HG03025 (cell line): ENCODE measurements around the gene NVL.
"Not testable (repeated sequence)": the region's sequence is repeated elsewhere in the genome, so short reads cannot be mapped to it uniquely, and the experiment has no call there.

Experiments used
- ATAC-seq: cut with Tn5 transposase; IDR thresholded peaks from one replicate; pipeline ENCODE4 v1.9.1; 2021; ENCODE audit warnings: mild to moderate bottlenecking, moderate library complexity; ENCODE audit not compliant: unreplicated experiment, low FRiP score

The NVL gene

GRCh38 chr1:224329842-224330753, at the start of gene NVL:
Gene NVL (minus strand): TSS chr1:224330172. CDS start chr1:224330127, 45 bp downstream.
- ATAC-seq = peak; percentile 83

GRCh38 chr1:224378855-224379631, 49.1 kb upstream of the NVL start:
- no peak for ATAC-seq

GRCh38 chr1:224377676-224378006, 47.7 kb upstream of the NVL start:
- no peak for ATAC-seq

GRCh38 chr1:224375059-224375458, 45.1 kb upstream of the NVL start:
- no peak for ATAC-seq

GRCh38 chr1:224373008-224373590, 43.1 kb upstream of the NVL start:
- ATAC-seq = no peak

- no peak for ATAC-seq
Observed at GRCh38 chr1:224368409-224368808, 38.4 kb upstream of the NVL start.

- no peak for ATAC-seq
Observed at GRCh38 chr1:224359207-224359606, 29.2 kb upstream of the NVL start.

- no peak for ATAC-seq
Observed at GRCh38 chr1:224358237-224358636, 28.3 kb upstream of the NVL start.

- ATAC-seq = no peak
Observed at GRCh38 chr1:224357626-224358124, 27.7 kb upstream of the NVL start.

- ATAC-seq = peak; percentile 96
Observed at GRCh38 chr1:224356685-224357625, 27.0 kb upstream of the NVL start, which contains the start of gene CNIH4. Gene CNIH4 (plus strand): TSS chr1:224356879. CDS start chr1:224356925, 46 bp downstream.

- no peak for ATAC-seq
Observed at GRCh38 chr1:224353975-224354925, 24.3 kb upstream of the NVL start.

- ATAC-seq = not testable (repeated sequence)
Observed at GRCh38 chr1:224352436-224353085, 22.6 kb upstream of the NVL start.

GRCh38 chr1:224349716-224350115, 19.7 kb upstream of the NVL start:
- ATAC-seq = not testable (repeated sequence)

- ATAC-seq = no peak
Observed at GRCh38 chr1:224348137-224348536, 18.2 kb upstream of the NVL start.

GRCh38 chr1:224343679-224344078, 13.7 kb upstream of the NVL start:
- ATAC-seq = no peak

- not testable (repeated sequence) for ATAC-seq
Observed at GRCh38 chr1:224340453-224341384, 10.7 kb upstream of the NVL start.

- ATAC-seq = no peak
Observed at GRCh38 chr1:224339442-224340033, 9.6 kb upstream of the NVL start.
